ENCODE measurements around the gene MIEF1. TPM values are rescaled to one million over a fixed set of nuclear protein-coding genes. Genes with fewer than 3 reads are reported as not detected.

MIEF1 gene
- polyA plus RNA-seq, 1 of the 3 experiments (the other 2 are of a cell fraction): 7.5 TPM

- no peak overlapping the region for H3K4me2 ChIP-seq
- WGBS (ENCODE audit: low lambda C conversion rate): 76% methylated on average over 8 of the region's 13 CpGs
- no peak for TF ChIP-seq NRF1 (IDR thresholded peaks at IDR 0.05; ENCODE audit: low read depth, low read length)
- TF ChIP-seq FOSL2 (IDR thresholded peaks at IDR 0.05; ENCODE audit: borderline replicate concordance, low read depth): no peak
- no peak for TF ChIP-seq ELF1 (IDR thresholded peaks at IDR 0.05)
- TF ChIP-seq TAF1 (IDR thresholded peaks at IDR 0.05; ENCODE audit: borderline replicate concordance, low read depth, low read length): no peak
- TF ChIP-seq EP300 (IDR thresholded peaks at IDR 0.05; ENCODE audit: borderline replicate concordance in 1 of 2, low read depth in 1 of 2, low read length in 1 of 2): no peak
- TF ChIP-seq RXRA (IDR thresholded peaks at IDR 0.05; ENCODE audit: borderline replicate concordance, low read depth): no peak
- no peak for TF ChIP-seq GATA2 (CRISPR knock-in tag; IDR thresholded peaks at IDR 0.05)
- TF ChIP-seq MAX (IDR thresholded peaks at IDR 0.05; ENCODE audit: low read depth): no peak
- no peak for TF ChIP-seq RFX5 (IDR thresholded peaks at IDR 0.05; ENCODE audit: low read length)
- TF ChIP-seq JUND (IDR thresholded peaks at IDR 0.05): no peak
- no peak for TF ChIP-seq RCOR1 (IDR thresholded peaks at IDR 0.05; ENCODE audit: low read length)
- no peak for TF ChIP-seq CTCF (IDR thresholded peaks at IDR 0.05)
- no peak for TF ChIP-seq GABPA (IDR thresholded peaks at IDR 0.05; ENCODE audit: low read depth)
- no peak for TF ChIP-seq CHD2 (IDR thresholded peaks at IDR 0.05; ENCODE audit: low read length, partially characterized antibody)
- no peak for TF ChIP-seq IRF3 (IDR thresholded peaks at IDR 0.05; ENCODE audit: low read depth, low read length)
- no peaks in the 10 kb centered on the region for H4K20me1 ChIP-seq (ENCODE audit: insufficient read depth)
- no peak overlapping the region for H3K27ac ChIP-seq (ENCODE audit: low read depth in 2 of 2, low read length in 1 of 2)
- no peaks in the 10 kb centered on the region for H3K27me3 ChIP-seq (ENCODE audit: insufficient read depth)
- H3K4me3 ChIP-seq (ENCODE audit: low read depth in 2 of 2, low read length in 1 of 2): no peak overlapping the region
- DNase-seq: no peak
- H3K36me3 ChIP-seq (replicated peaks in 1 of 2; ENCODE audit: control insufficient read depth in 1 of 2, insufficient read depth in 2 of 2, low read length in 1 of 2): no peaks in the 10 kb centered on the region
- POLR2A ChIA-PET: no interaction called here
- H3K9me3 ChIP-seq: no peaks in the 10 kb centered on the region
- no peak overlapping the region for H2AFZ ChIP-seq (ENCODE audit: low read depth)
- H3K9me2 ChIP-seq: no peaks in the 10 kb centered on the region
- H3K79me2 ChIP-seq (ENCODE audit: insufficient read depth): no peaks in the 10 kb centered on the region
- no peaks in the 10 kb centered on the region for H3F3A ChIP-seq (replicated peaks; ENCODE audit: insufficient read depth)
- no peak overlapping the region for H3K9ac ChIP-seq
- H3K4me1 ChIP-seq (ENCODE audit: control insufficient read depth in 1 of 2, insufficient read depth in 2 of 2, low read depth in 1 of 2, low read length in 1 of 2): peaks cover 8 to 53% of the 10 kb centered on the region in 2 experiments; a peak in 3 of 4 replicates
- CTCF ChIA-PET: interaction anchor here (1.0 kb wide), 1 partner anchor 49 kb away, joined by 3 read pairs; the partner anchor contains the start of gene ATF4
These were observed 30.5 kb upstream of the MIEF1 start for GRCh38 chr22:39471381-39472141.
